ENCODE data around the gene TMEM89.

Gene TMEM89

DNA sequence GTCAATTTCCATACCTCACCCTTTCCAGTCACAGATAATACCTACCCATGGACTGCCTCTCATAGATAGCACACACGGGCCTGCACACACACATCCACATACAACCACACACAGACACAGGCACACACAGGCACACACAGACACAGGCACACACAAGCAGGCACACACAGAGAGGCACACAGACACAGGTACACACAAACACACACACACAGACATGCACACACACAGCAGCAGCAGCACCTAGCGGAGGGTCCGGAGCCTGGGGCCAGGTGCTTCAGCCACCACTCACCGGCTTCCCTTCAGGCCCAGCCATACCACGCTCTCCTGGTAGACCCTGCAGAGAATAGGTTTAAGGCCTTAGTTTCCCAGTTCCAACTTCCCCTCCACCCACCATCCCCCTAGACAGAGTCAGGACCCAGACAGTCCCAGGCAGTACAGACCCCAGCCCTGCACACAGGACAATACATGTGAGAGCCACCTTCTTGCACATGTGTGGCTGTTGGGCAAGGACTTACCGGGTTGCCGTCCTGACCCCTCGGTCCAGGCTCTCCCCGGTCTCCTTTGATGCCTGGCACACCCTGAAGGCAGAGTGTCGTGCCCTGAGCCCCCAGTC is 47.5 kb downstream of the TMEM89 start:
- Mint-ChIP-seq H3K27me3 (no peaks in the 10 kb centered on the region), H3K27ac (peak overlapping the region; percentile 25), H3K4me1 (no peaks in the 10 kb centered on the region), H3K4me3 (no peak overlapping the region), H3K36me3 (no peaks in the 10 kb centered on the region), H3K9me3 (no peaks in the 10 kb centered on the region)
- CTCF ChIA-PET, result no interaction called here
- no peak for DNase-seq

DNA sequence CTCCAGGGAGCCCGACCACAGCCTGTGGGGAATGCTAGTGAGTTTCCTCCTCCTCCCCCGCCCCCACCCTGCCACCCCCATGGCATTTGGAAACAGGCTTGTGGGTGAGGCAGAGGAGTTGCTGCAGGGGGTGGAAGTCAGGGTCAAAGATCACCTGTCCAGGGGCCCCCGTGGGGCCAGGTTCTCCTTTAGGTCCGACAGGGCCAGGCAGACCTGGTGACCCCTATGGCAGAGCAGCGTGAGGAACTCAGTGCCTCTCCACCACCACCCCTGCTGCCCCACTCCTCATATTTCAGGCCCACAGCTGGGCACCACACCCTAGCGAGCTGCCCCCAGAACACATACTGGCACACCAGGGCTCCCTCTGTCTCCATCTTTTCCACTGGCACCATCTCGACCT is 49.1 kb downstream of the TMEM89 start:
- Mint-ChIP-seq H3K9me3 (no peaks in the 10 kb centered on the region), H3K27ac (no peak overlapping the region), H3K4me3 (no peak overlapping the region), H3K4me1 (no peaks in the 10 kb centered on the region), H3K36me3 (no peaks in the 10 kb centered on the region), H3K27me3 (no peaks in the 10 kb centered on the region)
- CTCF ChIA-PET, result interaction anchor here (1.1 to 1.4 kb wide), 2 partner anchors 15 to 172 kb away, joined by 3 to 4 read pairs; no protein-coding TSS in a partner anchor
- DNase-seq, result no peak

- Mint-ChIP-seq H3K36me3 (no peaks in the 10 kb centered on the region), H3K9me3 (no peaks in the 10 kb centered on the region), H3K4me1 (no peaks in the 10 kb centered on the region), H3K4me3 (no peak overlapping the region), H3K27ac (no peak overlapping the region), H3K27me3 (no peaks in the 10 kb centered on the region)
- DNase-seq, result no peak
- CTCF ChIA-PET, result interaction anchor here (1.4 kb wide), 1 partner anchor 171 kb away, joined by 4 read pairs; no protein-coding TSS in a partner anchor
These were observed 49.6 kb downstream of the TMEM89 start for GRCh38 chr3:48571938-48572337.

Data from activated naive CD4-positive, alpha-beta T cell treated with anti-CD3 and anti-CD28 coated beads, Interleukin-2, amount 10 ng/mL, durations not matched to agents 7 days and 5 days (primary cell).